ENCODE results near the gene TMEM108.

Gene TMEM108

DNA sequence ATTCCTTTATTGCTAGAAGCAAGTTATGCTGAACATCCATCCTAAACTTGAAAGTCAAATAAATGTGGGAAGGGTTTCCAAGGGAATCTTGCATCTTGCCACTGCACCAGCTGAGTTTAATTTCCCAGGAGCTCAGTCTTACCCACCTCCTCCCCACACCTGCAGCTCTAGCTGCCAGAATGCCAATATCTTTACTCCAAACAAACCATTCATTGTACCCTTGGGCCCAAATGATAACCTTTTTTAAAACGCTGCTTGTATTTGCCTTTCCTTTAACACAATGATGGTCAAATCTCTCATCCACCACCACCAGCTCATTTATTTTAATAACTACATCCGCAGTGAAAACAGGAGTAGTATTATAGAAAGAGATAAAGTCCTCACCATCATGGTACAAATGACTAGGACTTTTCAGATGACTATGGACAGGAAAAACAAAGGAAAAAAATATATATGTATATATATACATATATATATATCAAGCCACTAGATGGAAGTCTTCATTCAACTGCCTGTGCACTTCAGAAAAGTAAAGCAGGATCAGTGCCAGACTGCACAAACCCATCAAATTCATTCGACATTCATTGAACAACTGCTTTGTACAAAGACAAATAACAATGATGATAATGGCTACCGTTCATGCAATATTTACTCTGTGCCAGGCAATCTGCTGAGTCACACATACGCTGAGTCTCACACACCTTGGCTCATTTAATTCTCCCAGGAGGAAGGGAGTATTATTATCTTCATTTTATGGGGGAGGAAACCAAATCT lies 405.6 kb downstream of the TMEM108 start:
- no peaks in the 10 kb centered on the region for H3K27me3 ChIP-seq (ENCODE audit: insufficient read depth, low read length)
- no peak overlapping the region for H3K27ac ChIP-seq (ENCODE audit: low read length)
- no peak overlapping the region for H3K9ac ChIP-seq (ENCODE audit: low read depth, low read length)
- no peaks in the 10 kb centered on the region for H3K9me3 ChIP-seq (ENCODE audit: insufficient read depth, low read depth, low read length)
- no peak overlapping the region for H3K4me3 ChIP-seq (ENCODE audit: low read length)
- no peaks in the 10 kb centered on the region for H3K36me3 ChIP-seq (ENCODE audit: insufficient read depth, low read depth, low read length)
- H3K4me1 ChIP-seq (ENCODE audit: insufficient read depth, low read length), result no peaks in the 10 kb centered on the region

DNA sequence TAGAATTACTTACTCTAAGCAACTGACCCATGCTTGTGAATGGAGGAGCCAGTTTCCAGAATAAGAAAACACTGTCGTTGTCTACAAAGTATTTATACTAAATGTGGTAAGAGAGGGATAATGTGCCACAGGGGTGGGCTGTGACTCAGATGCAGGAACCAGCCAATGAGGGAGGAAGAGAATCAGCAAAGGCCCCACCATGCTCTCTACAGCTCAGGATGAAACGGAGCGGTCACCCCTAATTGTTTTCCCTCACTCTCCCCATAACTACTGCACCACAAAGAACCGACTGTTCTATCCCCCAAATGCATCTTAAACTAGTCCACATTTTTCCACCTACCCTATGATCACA lies 406.2 kb downstream of the TMEM108 start:
- H3K9me3 ChIP-seq (ENCODE audit: insufficient read depth, low read depth, low read length), result no peaks in the 10 kb centered on the region
- no peak overlapping the region for H3K27ac ChIP-seq (ENCODE audit: low read length)
- H3K36me3 ChIP-seq (ENCODE audit: insufficient read depth, low read depth, low read length), result no peaks in the 10 kb centered on the region
- H3K27me3 ChIP-seq (ENCODE audit: insufficient read depth, low read length), result no peaks in the 10 kb centered on the region
- no peaks in the 10 kb centered on the region for H3K4me1 ChIP-seq (ENCODE audit: insufficient read depth, low read length)
- no peak overlapping the region for H3K4me3 ChIP-seq (ENCODE audit: low read length)
- no peak overlapping the region for H3K9ac ChIP-seq (ENCODE audit: low read depth, low read length)

DNA sequence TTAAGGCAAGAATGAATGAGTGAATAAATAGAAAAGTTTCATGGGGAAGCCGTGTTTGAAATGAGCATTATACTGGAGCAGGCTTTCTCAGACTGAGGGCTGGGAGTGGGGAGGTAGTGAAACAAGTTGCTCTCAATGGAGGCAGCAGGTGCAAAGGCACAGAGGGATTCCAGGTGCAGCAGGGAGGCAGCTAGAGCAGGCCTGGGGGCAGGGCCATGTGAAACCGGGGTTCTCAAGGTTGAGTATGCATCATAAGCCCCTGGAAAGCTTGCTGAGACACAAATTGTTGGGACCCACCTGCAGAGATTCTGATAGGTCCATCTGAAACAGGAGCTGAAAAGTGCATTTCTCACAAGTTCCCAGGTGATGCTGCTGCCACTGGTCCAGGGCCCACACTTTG lies 406.9 kb downstream of the TMEM108 start:
- H3K4me1 ChIP-seq (ENCODE audit: insufficient read depth, low read length), result no peaks in the 10 kb centered on the region
- no peak overlapping the region for H3K9ac ChIP-seq (ENCODE audit: low read depth, low read length)
- no peaks in the 10 kb centered on the region for H3K36me3 ChIP-seq (ENCODE audit: insufficient read depth, low read depth, low read length)
- H3K27me3 ChIP-seq (ENCODE audit: insufficient read depth, low read length), result no peaks in the 10 kb centered on the region
- H3K4me3 ChIP-seq (ENCODE audit: low read length), result no peak overlapping the region
- no peaks in the 10 kb centered on the region for H3K9me3 ChIP-seq (ENCODE audit: insufficient read depth, low read depth, low read length)
- no peak overlapping the region for H3K27ac ChIP-seq (ENCODE audit: low read length)

Measured in iPS-20b (cell line).